HG02885 (cell line): ENCODE measurements around the gene CDRT15.
A peak's percentile ranks its signal among the peaks of the same experiment; 100 is the strongest.
"Not testable (repeated sequence)": the region's sequence is repeated elsewhere in the genome, so short reads cannot be mapped to it uniquely, and the experiment has no call there.

Experiments
- ATAC-seq: cut with Tn5 transposase; IDR thresholded peaks from one replicate; pipeline ENCODE4 v1.9.1; 2021; ENCODE audit warnings: mild to moderate bottlenecking; ENCODE audit not compliant: unreplicated experiment, poor library complexity

CDRT15 gene

GRCh38 chr17:14209215-14209614, 27.4 kb downstream of the CDRT15 start:
- ATAC-seq, result no peak

- ATAC-seq, result no peak
Observed at GRCh38 chr17:14207791-14208190, 28.9 kb downstream of the CDRT15 start.

GRCh38 chr17:14206891-14207290, 29.8 kb downstream of the CDRT15 start:
- no peak for ATAC-seq

- ATAC-seq, result no peak
Observed at GRCh38 chr17:14205992-14206461, 30.6 kb downstream of the CDRT15 start.

GRCh38 chr17:14205380-14205779, 31.3 kb downstream of the CDRT15 start:
- no peak for ATAC-seq

GRCh38 chr17:14204546-14204945, 32.1 kb downstream of the CDRT15 start:
- ATAC-seq, result no peak

- ATAC-seq, result no peak
Observed at GRCh38 chr17:14204084-14204483, 32.6 kb downstream of the CDRT15 start.

GRCh38 chr17:14203388-14203787, 33.3 kb downstream of the CDRT15 start:
- no peak for ATAC-seq

- no peak for ATAC-seq
Observed at GRCh38 chr17:14202388-14203166, 34.1 kb downstream of the CDRT15 start.

- ATAC-seq, result no peak
Observed at GRCh38 chr17:14201988-14202380, 34.7 kb downstream of the CDRT15 start.

GRCh38 chr17:14201021-14201987, 35.4 kb downstream of the CDRT15 start:
- ATAC-seq, result no peak

- no peak for ATAC-seq
Observed at GRCh38 chr17:14200354-14200753, 36.3 kb downstream of the CDRT15 start.

GRCh38 chr17:14199601-14200000, 37.1 kb downstream of the CDRT15 start:
- no peak for ATAC-seq

- no peak for ATAC-seq
Observed at GRCh38 chr17:14198575-14198974, 38.1 kb downstream of the CDRT15 start.

GRCh38 chr17:14198013-14198412, 38.6 kb downstream of the CDRT15 start:
- no peak for ATAC-seq

- ATAC-seq, result no peak
Observed at GRCh38 chr17:14197586-14197985, 39.1 kb downstream of the CDRT15 start.

- no peak for ATAC-seq
Observed at GRCh38 chr17:14197057-14197456, 39.6 kb downstream of the CDRT15 start.

GRCh38 chr17:14196377-14196997, 40.2 kb downstream of the CDRT15 start:
- ATAC-seq, result peak; percentile 39

- ATAC-seq, result peak; percentile 84
Observed at GRCh38 chr17:14192636-14193344, 43.9 kb downstream of the CDRT15 start.

GRCh38 chr17:14192039-14192438, 44.6 kb downstream of the CDRT15 start:
- not testable (repeated sequence) for ATAC-seq
